SK-N-MC (cell line): ENCODE results near the gene HMGCS1.

ENCODE experiments used
- EZH2 ChIP-seq: fragments of 200-600 bp; sonication (generic); IDR thresholded peaks from one replicate; pipeline ENCODE4 v1.6.1; 2017; ENCODE audit warnings: antibody characterized with exemption
- FOXP2 ChIP-seq: optimal IDR thresholded peaks from 2 replicates; pipeline ENCODE3; 2011; ENCODE audit warnings: mild to moderate bottlenecking, moderate library complexity; ENCODE audit not compliant: insufficient read depth; ENCODE audit errors: extremely low read length, control extremely low read depth
- POLR2AphosphoS5 ChIP-seq: IDR thresholded peaks from 2 replicates; pipeline ENCODE4 v1.6.1; 2012; ENCODE audit warnings: mild to moderate bottlenecking, low read depth, low read length, borderline replicate concordance

DNA sequence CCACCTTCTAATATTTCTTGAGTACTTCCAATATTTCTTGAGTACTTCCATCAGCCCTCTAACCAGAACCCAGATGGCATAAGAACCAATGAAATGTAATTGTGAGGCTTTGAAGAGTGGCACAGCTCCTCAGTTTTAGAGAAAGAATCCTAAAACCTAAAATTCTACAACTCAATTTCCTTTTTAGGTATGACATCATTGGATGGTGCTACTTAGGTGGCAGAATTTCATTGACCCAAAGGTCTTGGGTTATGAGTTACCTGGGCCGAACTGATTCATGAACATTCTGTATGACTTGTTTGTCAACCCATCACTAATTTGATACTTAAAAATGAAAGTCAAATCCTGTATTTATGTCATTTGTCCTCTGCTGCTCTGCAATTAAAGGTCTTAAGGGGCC is 13.1 kb downstream of the HMGCS1 start:
- TF ChIP-seq EZH2 (no peak), POLR2AphosphoS5 (no peak), FOXP2 (no peak)
